Vagina (tissue), 2 donors: Measurements from ENCODE around the gene CALR. TPM values are rescaled to one million over a fixed set of nuclear protein-coding genes. Genes with fewer than 3 reads are reported as not detected.
"Not testable (repeated sequence)": the region's sequence is repeated elsewhere in the genome, so short reads cannot be mapped to it uniquely, and the experiment has no call there.

Experiments
- DNase-seq, 2 donors: peaks; one replicate each; pipeline ENCODE4 v3.0.0-alpha.2; 2017; ENCODE audit errors: extremely low spot score in 2 of 2
- H3K27ac ChIP-seq: fragments of 200-600 bp; sonication (generic); one replicate; pipeline ENCODE4 v1.5.1; 2019
- H3K27me3 ChIP-seq: fragments of 200-600 bp; sonication (generic); one replicate; pipeline ENCODE4 v1.5.1; 2019
- H3K36me3 ChIP-seq, 2 donors: fragments of 200-600 bp; sonication (generic); one replicate each; pipeline ENCODE4 v1.5.1; 2017 to 2019
- H3K4me1 ChIP-seq: fragments of 200-600 bp; sonication (generic); one replicate; pipeline ENCODE4 v1.5.1; 2019
- H3K4me3 ChIP-seq, 2 donors: fragments of 200-600 bp; sonication (generic); 1 replicate in 1 of 2; 2 replicates in 1 of 2; pipeline ENCODE4 v1.5.1; 2016 to 2019
- H3K9me3 ChIP-seq: fragments of 200-600 bp; sonication (generic); one replicate; pipeline ENCODE4 v1.5.1; 2019
- CTCF ChIP-seq, 3 experiments: fragments of 450-650 bp in 2 of 3; fragments of 200-600 bp in 1 of 3; sonication (generic) in 1 of 3; IDR thresholded peaks; one replicate each; pipeline ENCODE4 v1.5.1; 2017 to 2019; ENCODE audit warnings: antibody characterized with exemption in 3 of 3, mild to moderate bottlenecking in 2 of 3, moderate library complexity in 2 of 3
- POLR2A ChIP-seq, 2 donors: fragments of 450-650 bp; IDR thresholded peaks; one replicate each; pipeline ENCODE4 v1.6.1; 2017; ENCODE audit warnings: antibody characterized with exemption in 2 of 2, mild to moderate bottlenecking in 2 of 2, moderate library complexity in 2 of 2
- POLR2AphosphoS5 ChIP-seq, 2 donors: sonication (generic); formaldehyde crosslinking; IDR thresholded peaks; one replicate each; pipeline ENCODE4 v1.9.0; 2017; ENCODE audit warnings: antibody characterized with exemption in 2 of 2, mild to moderate bottlenecking in 2 of 2, low read depth in 1 of 2; ENCODE audit not compliant: insufficient read depth in 1 of 2
- intact Hi-C: fragments of 100-400 bp; cut with DNase I; formaldehyde crosslinking; loops from one replicate; pipeline ENCODE4 v1.15.1; 2023
- total RNA-seq: library from RNA; depleted of rRNA; stranded (reverse); fragments of >200 nt; gene quantifications from one replicate; pipeline ENCODE4 v1.2.3, GENCODE V29; 2016

The CALR gene
- total RNA-seq, 1 donor from 2014 or later, result 303 TPM

- Histone ChIP-seq H3K36me3 (peaks cover 0 to 57% of the 10 kb centered on the region in 2 donors), H3K4me1 (peaks cover 57% of the 10 kb centered on the region), H3K9me3 (no peaks in the 10 kb centered on the region), H3K27ac (no peak overlapping the region), H3K27me3 (no peaks in the 10 kb centered on the region), H3K4me3 (no peak overlapping the region)
- intact Hi-C loops, result no loop called here
- DNase-seq, result no peak
- TF ChIP-seq POLR2AphosphoS5 (IDR thresholded peaks at IDR 0.05; ENCODE audit: insufficient read depth in 1 of 2, low read depth in 1 of 2) (no peak), CTCF (IDR thresholded peaks at IDR 0.05) (no peak), POLR2A (IDR thresholded peaks at IDR 0.05) (no peak)
Measured at GRCh38 chr19:12952488-12953137, 14.2 kb downstream of the CALR start.

- DNase-seq, result no peak
- no peaks in the 10 kb centered on the region for H3K27me3 ChIP-seq
- H3K9me3 ChIP-seq, result no peaks in the 10 kb centered on the region
- peaks cover 55% of the 10 kb centered on the region for H3K4me1 ChIP-seq
- no peak overlapping the region for H3K27ac ChIP-seq
- H3K4me3 ChIP-seq, result no peak overlapping the region
- peaks cover 0 to 52% of the 10 kb centered on the region in 2 donors for H3K36me3 ChIP-seq
- intact Hi-C loops, result no loop called here
- TF ChIP-seq POLR2AphosphoS5 (IDR thresholded peaks at IDR 0.05; ENCODE audit: insufficient read depth in 1 of 2, low read depth in 1 of 2), result no peak
- no peak for TF ChIP-seq POLR2A (IDR thresholded peaks at IDR 0.05)
- no peak for TF ChIP-seq CTCF (IDR thresholded peaks at IDR 0.05)
Measured at GRCh38 chr19:12953138-12953798, 14.9 kb downstream of the CALR start.

DNA sequence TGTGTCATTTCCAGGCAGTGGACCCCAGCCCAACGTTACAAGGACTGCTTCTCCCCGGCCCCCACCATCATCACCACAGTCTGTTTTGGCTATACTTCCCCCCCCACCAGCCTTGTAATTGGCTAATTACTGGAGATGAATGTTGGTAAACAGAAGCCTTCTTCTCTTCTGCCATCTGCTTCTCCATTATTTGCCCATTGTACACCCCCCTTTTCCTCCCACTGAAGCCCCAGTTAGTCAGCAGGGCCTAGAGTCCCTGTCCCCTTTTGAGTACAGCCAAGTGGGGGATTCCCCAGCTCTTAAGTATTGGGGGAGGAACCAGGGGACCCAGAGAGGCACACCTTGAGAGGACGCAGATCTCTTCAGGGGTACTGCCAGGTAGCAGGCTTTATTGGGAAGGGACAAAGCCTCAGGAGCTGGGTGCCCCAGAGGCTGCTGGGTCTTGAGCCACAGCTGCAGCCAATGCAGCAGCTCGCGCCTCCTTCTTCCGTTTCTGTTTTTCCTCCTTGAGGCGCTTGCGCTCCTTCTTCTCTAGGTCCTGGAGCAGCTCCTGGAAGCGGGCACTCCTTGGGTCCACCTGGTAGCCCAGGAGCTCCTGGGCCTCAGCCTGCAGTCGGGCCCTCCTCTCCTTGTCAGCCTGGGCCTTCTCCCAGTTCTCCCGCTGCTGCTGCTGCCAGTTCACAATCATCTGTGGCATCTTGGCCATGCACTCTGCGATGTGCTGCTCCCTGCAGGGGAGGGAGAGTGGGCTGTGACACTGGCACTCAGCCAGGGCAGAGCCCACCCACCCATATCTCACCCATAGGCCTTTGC lies 15.6 kb downstream of the CALR start:
- DNase-seq, result no peak
- intact Hi-C loops, result loop anchor here (2.0 kb wide), 1 partner anchor 71 kb away; no protein-coding TSS in a partner anchor
- no peaks in the 10 kb centered on the region for H3K9me3 ChIP-seq
- H3K4me3 ChIP-seq, result no peak overlapping the region
- peaks cover 0 to 44% of the 10 kb centered on the region in 2 donors for H3K36me3 ChIP-seq
- TF ChIP-seq CTCF (IDR thresholded peaks at IDR 0.05), result no peak
- no peak overlapping the region for H3K27ac ChIP-seq
- no peaks in the 10 kb centered on the region for H3K27me3 ChIP-seq
- H3K4me1 ChIP-seq, result peaks cover 55% of the 10 kb centered on the region

DNA sequence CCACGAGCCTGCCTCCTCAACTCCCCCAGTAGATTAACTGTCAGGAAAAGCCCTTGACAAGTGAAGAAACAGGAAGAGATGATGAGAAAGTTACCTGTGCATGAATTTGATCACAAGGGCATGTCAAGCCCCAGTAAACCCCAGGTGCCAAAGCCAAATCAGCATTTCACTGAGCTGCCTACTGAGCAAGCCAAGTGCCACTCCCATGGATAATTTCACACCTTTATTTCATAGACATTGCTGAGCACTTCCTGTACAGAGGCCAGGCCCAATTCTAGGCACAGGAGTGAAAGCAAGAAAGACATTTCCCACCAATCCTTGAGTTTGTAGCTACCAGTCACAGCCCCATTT lies 16.2 kb downstream of the CALR start:
- no peaks in the 10 kb centered on the region for H3K27me3 ChIP-seq
- no peaks in the 10 kb centered on the region for H3K9me3 ChIP-seq
- intact Hi-C loops, result loop anchor here (2.0 kb wide), 1 partner anchor 72 kb away; no protein-coding TSS in a partner anchor
- H3K27ac ChIP-seq, result no peak overlapping the region
- no peak for TF ChIP-seq CTCF (IDR thresholded peaks at IDR 0.05)
- peaks cover 55% of the 10 kb centered on the region for H3K4me1 ChIP-seq
- H3K36me3 ChIP-seq, result peaks cover 0 to 38% of the 10 kb centered on the region in 2 donors
- DNase-seq, result no peak
- no peak overlapping the region for H3K4me3 ChIP-seq

- not testable (repeated sequence) for DNase-seq, H3K9me3 ChIP-seq, H3K27me3 ChIP-seq
- peak overlapping the region; percentile 89 for H3K27ac ChIP-seq
- intact Hi-C loops, result loop anchor here (2.0 kb wide), 1 partner anchor 73 kb away; no protein-coding TSS in a partner anchor
- H3K36me3 ChIP-seq, result peaks cover 0 to 29% of the 10 kb centered on the region in 2 donors
- H3K4me1 ChIP-seq, result peaks cover 55% of the 10 kb centered on the region
- peak overlapping the region in 1 of 2 donors; percentile 93 for H3K4me3 ChIP-seq
Measured at GRCh38 chr19:12955575-12955974, 17.2 kb downstream of the CALR start.
